ENCODE results near the gene RPS3. TPM values are rescaled to one million over a fixed set of nuclear protein-coding genes. Genes with fewer than 3 reads are reported as not detected.
A peak's percentile ranks its signal among the peaks of the same experiment; 100 is the strongest.

Gene RPS3
- total and polyA plus RNA-seq, 9 of the 15 experiments (the other 6 are each of a cell fraction or from before 2014, with no cell fraction given) = 2,700 to 5,771 (median 3,679) TPM

DNA sequence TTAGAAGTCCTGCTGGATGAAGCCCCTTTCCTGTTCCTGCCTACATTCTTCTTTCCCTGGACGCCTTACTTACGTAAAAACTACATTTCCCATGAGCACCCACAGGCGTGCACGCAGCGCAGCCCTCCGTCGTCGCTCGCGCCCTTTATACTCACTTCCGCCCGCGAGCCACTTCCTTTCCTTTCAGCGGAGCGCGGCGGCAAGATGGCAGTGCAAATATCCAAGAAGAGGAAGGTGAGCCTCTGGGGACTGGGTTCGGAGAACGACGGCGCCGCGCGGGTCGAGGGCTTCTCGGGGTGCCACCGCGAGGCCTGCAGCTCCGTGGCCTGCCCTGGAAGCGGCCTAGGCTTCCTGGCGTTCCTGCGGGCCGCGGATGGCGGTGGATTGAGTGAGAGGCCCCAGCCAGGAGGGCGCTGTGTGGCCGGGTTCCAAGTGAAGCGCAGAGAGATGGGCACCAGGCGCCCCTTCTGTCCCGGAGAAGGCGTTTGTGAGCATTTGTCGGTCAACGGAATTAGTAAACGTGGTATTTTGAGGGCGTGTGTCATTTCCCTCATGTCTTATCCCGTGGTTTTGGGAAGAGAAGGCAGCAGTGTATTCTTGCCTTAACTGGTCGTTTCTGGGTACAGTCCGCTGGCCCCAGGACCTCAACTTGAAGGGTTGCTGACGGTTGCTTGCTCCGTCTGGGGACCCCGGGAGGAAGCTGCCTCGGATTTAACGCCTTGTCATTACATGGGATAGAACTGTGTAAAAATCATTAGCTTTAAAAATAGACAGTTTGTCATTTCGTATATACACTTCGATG is at the start of gene RPS3 (continued):
- TF ChIP-seq, protein P1, sequence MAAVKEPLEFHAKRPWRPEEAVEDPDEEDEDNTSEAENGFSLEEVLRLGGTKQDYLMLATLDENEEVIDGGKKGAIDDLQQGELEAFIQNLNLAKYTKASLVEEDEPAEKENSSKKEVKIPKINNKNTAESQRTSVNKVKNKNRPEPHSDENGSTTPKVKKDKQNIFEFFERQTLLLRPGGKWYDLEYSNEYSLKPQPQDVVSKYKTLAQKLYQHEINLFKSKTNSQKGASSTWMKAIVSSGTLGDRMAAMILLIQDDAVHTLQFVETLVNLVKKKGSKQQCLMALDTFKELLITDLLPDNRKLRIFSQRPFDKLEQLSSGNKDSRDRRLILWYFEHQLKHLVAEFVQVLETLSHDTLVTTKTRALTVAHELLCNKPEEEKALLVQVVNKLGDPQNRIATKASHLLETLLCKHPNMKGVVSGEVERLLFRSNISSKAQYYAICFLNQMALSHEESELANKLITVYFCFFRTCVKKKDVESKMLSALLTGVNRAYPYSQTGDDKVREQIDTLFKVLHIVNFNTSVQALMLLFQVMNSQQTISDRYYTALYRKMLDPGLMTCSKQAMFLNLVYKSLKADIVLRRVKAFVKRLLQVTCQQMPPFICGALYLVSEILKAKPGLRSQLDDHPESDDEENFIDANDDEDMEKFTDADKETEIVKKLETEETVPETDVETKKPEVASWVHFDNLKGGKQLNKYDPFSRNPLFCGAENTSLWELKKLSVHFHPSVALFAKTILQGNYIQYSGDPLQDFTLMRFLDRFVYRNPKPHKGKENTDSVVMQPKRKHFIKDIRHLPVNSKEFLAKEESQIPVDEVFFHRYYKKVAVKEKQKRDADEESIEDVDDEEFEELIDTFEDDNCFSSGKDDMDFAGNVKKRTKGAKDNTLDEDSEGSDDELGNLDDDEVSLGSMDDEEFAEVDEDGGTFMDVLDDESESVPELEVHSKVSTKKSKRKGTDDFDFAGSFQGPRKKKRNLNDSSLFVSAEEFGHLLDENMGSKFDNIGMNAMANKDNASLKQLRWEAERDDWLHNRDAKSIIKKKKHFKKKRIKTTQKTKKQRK (IDR thresholded peaks at IDR 0.05; ENCODE audit: borderline replicate concordance, low read depth, low read length) = no peak
- TF ChIP-seq FOXA3 (CRISPR knock-in tag; conservative IDR thresholded peaks at IDR 0.05 in 1 of 2, IDR thresholded peaks at IDR 0.05 in 1 of 2) (peak in 1 of 2 experiments; percentile 76; a peak in 2 of 4 replicates), PHF20 (IDR thresholded peaks at IDR 0.05; ENCODE audit: partially characterized antibody) (peak; percentile 94), KLF16 (IDR thresholded peaks at IDR 0.05) (no peak), NR4A1 (CRISPR knock-in tag; IDR thresholded peaks at IDR 0.05) (no peak), NR4A1 (tag; IDR thresholded peaks at IDR 0.05) (no peak), CBFB (CRISPR knock-in tag; IDR thresholded peaks at IDR 0.05) (peak; percentile 79), ZNF184 (CRISPR knock-in tag; IDR thresholded peaks at IDR 0.05) (no peak), MAZ (CRISPR knock-in tag; conservative IDR thresholded peaks at IDR 0.05 in 1 of 2, IDR thresholded peaks at IDR 0.05 in 1 of 2) (peak; percentile 55 to 82), MTA3 (IDR thresholded peaks at IDR 0.05; ENCODE audit: borderline replicate concordance) (peak; percentile 94), ADNP (tag; IDR thresholded peaks at IDR 0.05) (no peak), BCL6 (CRISPR knock-in tag; IDR thresholded peaks at IDR 0.05) (no peak), TAF1 (IDR thresholded peaks at IDR 0.05; ENCODE audit: control insufficient read depth, extremely low read depth, insufficient read depth, low read length, severe bottlenecking) (peak; percentile 99), JUNB (CRISPR knock-in tag; conservative IDR thresholded peaks at IDR 0.05) (no peak), ZC3H4 (CRISPR knock-in tag; IDR thresholded peaks at IDR 0.05; ENCODE audit: borderline replicate concordance) (no peak), ZNF143 (CRISPR knock-in tag; IDR thresholded peaks at IDR 0.05) (peak; percentile 99), TRIM24 (IDR thresholded peaks at IDR 0.05) (no peak; a peak in 2 of 4 replicates)
- TF ChIP-seq, protein P2, sequence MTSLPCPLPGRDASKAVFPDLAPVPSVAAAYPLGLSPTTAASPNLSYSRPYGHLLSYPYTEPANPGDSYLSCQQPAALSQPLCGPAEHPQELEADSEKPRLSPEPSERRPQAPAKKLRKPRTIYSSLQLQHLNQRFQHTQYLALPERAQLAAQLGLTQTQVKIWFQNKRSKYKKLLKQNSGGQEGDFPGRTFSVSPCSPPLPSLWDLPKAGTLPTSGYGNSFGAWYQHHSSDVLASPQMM (CRISPR knock-in tag; IDR thresholded peaks at IDR 0.05) = no peak
- TF ChIP-seq, protein P3, sequence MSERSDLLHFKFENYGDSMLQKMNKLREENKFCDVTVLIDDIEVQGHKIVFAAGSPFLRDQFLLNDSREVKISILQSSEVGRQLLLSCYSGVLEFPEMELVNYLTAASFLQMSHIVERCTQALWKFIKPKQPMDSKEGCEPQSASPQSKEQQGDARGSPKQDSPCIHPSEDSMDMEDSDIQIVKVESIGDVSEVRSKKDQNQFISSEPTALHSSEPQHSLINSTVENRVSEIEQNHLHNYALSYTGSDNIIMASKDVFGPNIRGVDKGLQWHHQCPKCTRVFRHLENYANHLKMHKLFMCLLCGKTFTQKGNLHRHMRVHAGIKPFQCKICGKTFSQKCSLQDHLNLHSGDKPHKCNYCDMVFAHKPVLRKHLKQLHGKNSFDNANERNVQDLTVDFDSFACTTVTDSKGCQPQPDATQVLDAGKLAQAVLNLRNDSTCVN (CRISPR knock-in tag; IDR thresholded peaks at IDR 0.05) = no peak
- TF ChIP-seq, protein P4, sequence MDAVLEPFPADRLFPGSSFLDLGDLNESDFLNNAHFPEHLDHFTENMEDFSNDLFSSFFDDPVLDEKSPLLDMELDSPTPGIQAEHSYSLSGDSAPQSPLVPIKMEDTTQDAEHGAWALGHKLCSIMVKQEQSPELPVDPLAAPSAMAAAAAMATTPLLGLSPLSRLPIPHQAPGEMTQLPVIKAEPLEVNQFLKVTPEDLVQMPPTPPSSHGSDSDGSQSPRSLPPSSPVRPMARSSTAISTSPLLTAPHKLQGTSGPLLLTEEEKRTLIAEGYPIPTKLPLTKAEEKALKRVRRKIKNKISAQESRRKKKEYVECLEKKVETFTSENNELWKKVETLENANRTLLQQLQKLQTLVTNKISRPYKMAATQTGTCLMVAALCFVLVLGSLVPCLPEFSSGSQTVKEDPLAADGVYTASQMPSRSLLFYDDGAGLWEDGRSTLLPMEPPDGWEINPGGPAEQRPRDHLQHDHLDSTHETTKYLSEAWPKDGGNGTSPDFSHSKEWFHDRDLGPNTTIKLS (IDR thresholded peaks at IDR 0.05; ENCODE audit: borderline replicate concordance, low read depth) = peak; percentile 71
- TF ChIP-seq, protein P5, sequence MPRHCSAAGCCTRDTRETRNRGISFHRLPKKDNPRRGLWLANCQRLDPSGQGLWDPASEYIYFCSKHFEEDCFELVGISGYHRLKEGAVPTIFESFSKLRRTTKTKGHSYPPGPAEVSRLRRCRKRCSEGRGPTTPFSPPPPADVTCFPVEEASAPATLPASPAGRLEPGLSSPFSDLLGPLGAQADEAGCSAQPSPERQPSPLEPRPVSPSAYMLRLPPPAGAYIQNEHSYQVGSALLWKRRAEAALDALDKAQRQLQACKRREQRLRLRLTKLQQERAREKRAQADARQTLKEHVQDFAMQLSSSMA (CRISPR knock-in tag; IDR thresholded peaks at IDR 0.05) = 0 out of 2 replicates have a peak, but pooled peaks have one; percentile 70

All from K562 (cell line).